Ishikawa (cell line): ENCODE results near the gene RMDN3.

Source experiments
- CEBPB ChIP-seq: IDR thresholded peaks from 2 replicates; pipeline ENCODE4 v1.6.1; 2012
- CREB1 ChIP-seq: IDR thresholded peaks from 2 replicates; pipeline ENCODE4 v1.6.1; 2012; ENCODE audit warnings: low read depth
- EGR1 ChIP-seq: IDR thresholded peaks from 2 replicates; pipeline ENCODE4 v1.6.1; 2012
- EP300 ChIP-seq: IDR thresholded peaks from 2 replicates; pipeline ENCODE4 v1.6.1; 2012; ENCODE audit warnings: borderline replicate concordance
- FOXM1 ChIP-seq: IDR thresholded peaks from 2 replicates; pipeline ENCODE4 v1.6.1; 2012; ENCODE audit warnings: low read depth, borderline replicate concordance
- NFIC ChIP-seq: IDR thresholded peaks from 2 replicates; pipeline ENCODE4 v1.6.1; 2012
- RAD21 ChIP-seq: IDR thresholded peaks from 2 replicates; pipeline ENCODE4 v1.6.1; 2012; ENCODE audit warnings: low read depth
- TAF1 ChIP-seq: IDR thresholded peaks from 2 replicates; pipeline ENCODE4 v1.6.1; 2012; ENCODE audit warnings: low read depth, mild to moderate bottlenecking
- TCF12 ChIP-seq: IDR thresholded peaks from 2 replicates; pipeline ENCODE4 v1.6.1; 2012; ENCODE audit warnings: low read depth
- TEAD4 ChIP-seq: IDR thresholded peaks from 2 replicates; pipeline ENCODE4 v1.6.1; 2012
- YY1 ChIP-seq: IDR thresholded peaks from 2 replicates; pipeline ENCODE4 v1.6.1; 2012; ENCODE audit warnings: low read depth
- ZBTB7A ChIP-seq: IDR thresholded peaks from 2 replicates; pipeline ENCODE4 v1.6.1; 2012; ENCODE audit warnings: low read depth
- TF ChIP-seq, protein P1 (sequence below): IDR thresholded peaks from 2 replicates; pipeline ENCODE4 v1.6.1; 2012
- TF ChIP-seq, protein P2 (sequence below): IDR thresholded peaks from 2 replicates; pipeline ENCODE4 v1.6.1; 2012; ENCODE audit warnings: low read depth, mild to moderate bottlenecking
- TF ChIP-seq, protein P3 (sequence below): IDR thresholded peaks from 2 replicates; pipeline ENCODE4 v1.6.1; 2012

The RMDN3 gene

DNA sequence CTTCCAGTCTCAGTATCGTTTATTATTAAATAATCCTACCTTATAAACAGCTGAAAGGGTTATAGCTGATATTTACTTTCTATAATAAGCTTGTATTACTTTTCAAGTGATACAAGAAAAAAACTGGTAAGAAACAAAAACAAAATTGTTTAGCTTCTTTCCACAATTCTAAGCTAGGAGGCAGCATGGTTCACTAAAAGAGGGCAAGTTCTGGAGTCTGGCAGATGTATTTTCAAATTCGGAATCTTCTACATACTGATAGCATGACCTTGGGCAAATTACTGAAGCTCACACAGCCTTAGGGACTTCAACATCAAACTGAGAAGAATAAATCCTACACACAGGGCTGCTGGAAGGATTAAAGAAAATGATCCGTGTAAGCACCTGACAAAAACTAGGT lies 30.1 kb upstream of the RMDN3 start:
- no peak for TF ChIP-seq TEAD4
- no peak for TF ChIP-seq TAF1
- TF ChIP-seq EP300, result no peak
- no peak for TF ChIP-seq EGR1
- peak; percentile 46 for TF ChIP-seq RAD21
- TF ChIP-seq, protein P1, sequence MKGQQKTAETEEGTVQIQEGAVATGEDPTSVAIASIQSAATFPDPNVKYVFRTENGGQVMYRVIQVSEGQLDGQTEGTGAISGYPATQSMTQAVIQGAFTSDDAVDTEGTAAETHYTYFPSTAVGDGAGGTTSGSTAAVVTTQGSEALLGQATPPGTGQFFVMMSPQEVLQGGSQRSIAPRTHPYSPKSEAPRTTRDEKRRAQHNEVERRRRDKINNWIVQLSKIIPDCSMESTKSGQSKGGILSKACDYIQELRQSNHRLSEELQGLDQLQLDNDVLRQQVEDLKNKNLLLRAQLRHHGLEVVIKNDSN, result no peak
- TF ChIP-seq ZBTB7A, result no peak
- TF ChIP-seq NFIC, result no peak

DNA sequence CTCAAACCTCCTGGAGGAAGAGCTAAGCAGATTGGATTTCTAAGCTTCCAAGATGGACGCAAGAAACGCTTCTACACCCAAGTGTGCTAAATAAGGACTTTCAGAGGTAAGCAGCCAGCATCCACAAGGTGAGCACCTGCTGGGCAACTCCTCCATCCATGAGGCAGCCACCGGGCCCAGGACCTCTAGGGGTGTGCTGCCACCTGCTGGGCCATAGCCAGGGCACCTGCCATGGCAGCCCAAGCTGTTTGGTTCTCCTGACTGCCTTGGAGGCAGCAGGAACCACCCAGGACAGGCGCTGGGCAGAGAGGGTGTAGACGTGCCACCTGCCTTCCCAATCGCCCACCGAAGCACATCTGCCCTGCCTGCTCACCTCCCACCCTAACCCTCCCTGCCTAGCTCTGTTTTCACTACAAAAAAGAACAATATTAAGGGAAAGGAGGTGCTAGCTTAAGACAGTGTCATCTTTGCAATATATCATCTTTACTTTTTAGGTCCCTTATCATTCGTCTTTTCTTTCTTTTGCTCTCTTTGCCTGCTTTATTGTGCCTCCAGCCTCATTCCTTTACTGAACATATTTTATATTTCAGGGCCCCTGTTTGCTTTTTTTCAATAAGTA lies 27.7 kb upstream of the RMDN3 start:
- TF ChIP-seq CREB1 (no peak), RAD21 (peak; percentile 98), TEAD4 (no peak), CEBPB (no peak), ZBTB7A (no peak), EP300 (no peak), YY1 (peak; percentile 72), TCF12 (peak; percentile 42; the same call in 1 of the 2 replicates), TAF1 (no peak), NFIC (0 out of 2 replicates have a peak, but pooled peaks have one; percentile 30), FOXM1 (no peak), EGR1 (no peak)
- TF ChIP-seq, protein P2, sequence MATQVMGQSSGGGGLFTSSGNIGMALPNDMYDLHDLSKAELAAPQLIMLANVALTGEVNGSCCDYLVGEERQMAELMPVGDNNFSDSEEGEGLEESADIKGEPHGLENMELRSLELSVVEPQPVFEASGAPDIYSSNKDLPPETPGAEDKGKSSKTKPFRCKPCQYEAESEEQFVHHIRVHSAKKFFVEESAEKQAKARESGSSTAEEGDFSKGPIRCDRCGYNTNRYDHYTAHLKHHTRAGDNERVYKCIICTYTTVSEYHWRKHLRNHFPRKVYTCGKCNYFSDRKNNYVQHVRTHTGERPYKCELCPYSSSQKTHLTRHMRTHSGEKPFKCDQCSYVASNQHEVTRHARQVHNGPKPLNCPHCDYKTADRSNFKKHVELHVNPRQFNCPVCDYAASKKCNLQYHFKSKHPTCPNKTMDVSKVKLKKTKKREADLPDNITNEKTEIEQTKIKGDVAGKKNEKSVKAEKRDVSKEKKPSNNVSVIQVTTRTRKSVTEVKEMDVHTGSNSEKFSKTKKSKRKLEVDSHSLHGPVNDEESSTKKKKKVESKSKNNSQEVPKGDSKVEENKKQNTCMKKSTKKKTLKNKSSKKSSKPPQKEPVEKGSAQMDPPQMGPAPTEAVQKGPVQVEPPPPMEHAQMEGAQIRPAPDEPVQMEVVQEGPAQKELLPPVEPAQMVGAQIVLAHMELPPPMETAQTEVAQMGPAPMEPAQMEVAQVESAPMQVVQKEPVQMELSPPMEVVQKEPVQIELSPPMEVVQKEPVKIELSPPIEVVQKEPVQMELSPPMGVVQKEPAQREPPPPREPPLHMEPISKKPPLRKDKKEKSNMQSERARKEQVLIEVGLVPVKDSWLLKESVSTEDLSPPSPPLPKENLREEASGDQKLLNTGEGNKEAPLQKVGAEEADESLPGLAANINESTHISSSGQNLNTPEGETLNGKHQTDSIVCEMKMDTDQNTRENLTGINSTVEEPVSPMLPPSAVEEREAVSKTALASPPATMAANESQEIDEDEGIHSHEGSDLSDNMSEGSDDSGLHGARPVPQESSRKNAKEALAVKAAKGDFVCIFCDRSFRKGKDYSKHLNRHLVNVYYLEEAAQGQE, result no peak
- TF ChIP-seq, protein P3, sequence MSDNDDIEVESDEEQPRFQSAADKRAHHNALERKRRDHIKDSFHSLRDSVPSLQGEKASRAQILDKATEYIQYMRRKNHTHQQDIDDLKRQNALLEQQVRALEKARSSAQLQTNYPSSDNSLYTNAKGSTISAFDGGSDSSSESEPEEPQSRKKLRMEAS, result peak; percentile 64
- TF ChIP-seq, protein P1, result no peak

DNA sequence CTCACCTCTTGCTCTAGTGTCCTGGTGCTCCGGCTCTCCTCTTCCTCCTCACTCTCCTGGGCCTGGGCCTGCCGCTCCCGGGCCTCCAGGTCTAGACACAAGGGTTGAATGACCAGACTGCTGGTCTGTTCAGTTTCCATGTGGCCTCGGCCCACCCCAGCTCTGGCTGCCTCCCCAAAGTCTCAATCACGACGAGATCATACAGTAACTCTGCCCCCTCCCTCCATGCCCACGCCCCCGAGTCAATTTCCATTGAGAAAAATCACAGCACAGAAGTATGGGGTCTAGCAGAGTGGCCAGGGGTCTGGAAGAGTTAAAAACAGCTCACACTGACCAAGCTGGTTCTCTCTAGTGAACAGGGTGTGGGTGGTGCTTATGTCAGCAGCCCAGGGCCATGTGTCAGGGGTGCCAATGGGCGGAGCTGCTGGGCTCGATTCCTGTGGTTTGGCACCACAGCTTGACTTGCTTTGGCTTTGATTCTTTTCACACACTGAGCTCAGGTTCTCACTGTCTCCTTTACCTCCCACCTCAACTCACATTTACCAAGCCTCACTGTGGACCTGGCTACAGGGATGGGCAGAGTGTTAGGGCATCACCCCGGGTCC lies 21.6 kb upstream of the RMDN3 start:
- TF ChIP-seq TAF1 (no peak; the same call in 1 of the 2 replicates), CREB1 (no peak), TCF12 (peak; percentile 93), EP300 (peak; percentile 90), RAD21 (peak; percentile 26; the same call in 1 of the 2 replicates), ZBTB7A (peak; percentile 72), CEBPB (no peak), YY1 (no peak), TEAD4 (peak; percentile 75), NFIC (peak; percentile 97), EGR1 (peak; percentile 54; the same call in 1 of the 2 replicates), FOXM1 (peak; percentile 65; the same call in 1 of the 2 replicates)
- TF ChIP-seq, protein P1, result peak; percentile 60
- TF ChIP-seq, protein P2, result no peak
- TF ChIP-seq, protein P3, result peak; percentile 92

DNA sequence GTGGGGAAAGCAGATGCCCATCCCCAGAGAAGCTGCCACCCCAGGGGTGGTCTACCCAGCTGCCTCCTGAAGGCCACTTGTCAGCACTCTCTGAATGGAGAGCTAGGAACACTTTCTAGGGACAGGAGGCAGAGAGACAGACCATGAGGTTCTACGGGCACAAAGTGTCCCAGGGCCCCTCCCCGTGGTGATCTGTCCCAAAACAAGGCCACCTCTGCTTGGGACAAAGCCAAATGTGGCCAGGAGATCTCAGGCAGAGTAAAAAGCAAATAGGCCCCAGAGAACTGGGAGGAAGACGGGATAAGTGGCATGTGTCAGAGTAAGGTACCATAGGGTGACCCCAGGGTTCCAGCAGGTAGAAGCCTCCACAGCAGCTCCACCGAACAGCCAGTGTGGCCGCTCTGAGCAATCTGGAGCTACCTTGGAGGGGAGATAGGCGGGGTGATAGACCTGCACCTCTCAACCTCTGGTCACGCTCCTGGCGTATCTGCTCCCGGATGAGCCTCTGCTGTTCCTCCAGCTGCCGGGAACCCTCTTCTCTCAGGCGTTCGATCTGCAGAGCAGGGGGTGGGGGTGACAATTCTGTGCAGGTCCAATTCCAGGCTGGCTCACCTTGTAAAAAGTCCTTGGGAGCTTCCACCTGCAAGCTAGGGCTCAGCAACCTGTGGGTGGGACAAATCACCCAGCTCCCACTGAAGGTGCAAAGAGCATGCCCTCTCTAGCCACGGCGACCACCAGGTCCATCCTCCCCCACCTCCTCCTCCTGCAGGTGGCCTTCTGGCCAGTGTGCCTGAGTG lies 20.9 kb upstream of the RMDN3 start:
- no peak for TF ChIP-seq CREB1
- TF ChIP-seq FOXM1, result no peak
- no peak for TF ChIP-seq EGR1
- TF ChIP-seq, protein P2, result no peak
- no peak for TF ChIP-seq EP300
- no peak for TF ChIP-seq YY1
- no peak for TF ChIP-seq CEBPB
- no peak for TF ChIP-seq TCF12
- TF ChIP-seq, protein P3, result no peak
- TF ChIP-seq, protein P1, result no peak
